H9 (cell line): Measurements from ENCODE around the gene PHOX2B. TPM values are rescaled to one million over a fixed set of nuclear protein-coding genes. Genes with fewer than 3 reads are reported as not detected.

Source experiments
- DNase-seq: peaks from one replicate; pipeline ENCODE4 v3.0.0-alpha.2; 2017
- H2AFZ ChIP-seq: one replicate; pipeline ENCODE4 v1.6.1; 2013; ENCODE audit warnings: mild to moderate bottlenecking, low read length, control low read depth, moderate library complexity
- H2AK5ac ChIP-seq: 2 replicates; pipeline ENCODE4 v1.6.1; 2013; ENCODE audit warnings: low read length, control low read depth, mixed read lengths; ENCODE audit not compliant: insufficient read length
- H2BK120ac ChIP-seq: one replicate; pipeline ENCODE4 v1.6.1; 2013; ENCODE audit warnings: low read depth, mild to moderate bottlenecking, low read length, control low read depth, inconsistent platforms; ENCODE audit not compliant: poor library complexity, severe bottlenecking
- H2BK12ac ChIP-seq: 2 replicates; pipeline ENCODE4 v1.6.1; 2013; ENCODE audit warnings: low read length, control low read depth, mixed read lengths, low read depth; ENCODE audit not compliant: insufficient read length
- H2BK15ac ChIP-seq: 2 replicates; pipeline ENCODE4 v1.6.1; 2013; ENCODE audit warnings: low read depth, low read length, control low read depth
- H2BK20ac ChIP-seq: one replicate; pipeline ENCODE4 v1.6.1; 2013; ENCODE audit warnings: low read depth, mild to moderate bottlenecking, low read length, control low read depth, inconsistent platforms; ENCODE audit not compliant: poor library complexity, severe bottlenecking
- H2BK5ac ChIP-seq: 2 replicates; pipeline ENCODE4 v1.6.1; 2013; ENCODE audit warnings: low read length, control low read depth, mixed read lengths; ENCODE audit not compliant: insufficient read length
- H3K14ac ChIP-seq: 2 replicates; pipeline ENCODE4 v1.6.1; 2013; ENCODE audit warnings: low read length, control low read depth; ENCODE audit not compliant: insufficient read depth
- H3K18ac ChIP-seq: 2 replicates; pipeline ENCODE4 v1.6.1; 2013; ENCODE audit warnings: low read depth, mild to moderate bottlenecking, mixed read lengths, low read length, control low read depth; ENCODE audit not compliant: insufficient read length
- H3K23ac ChIP-seq: 2 replicates; pipeline ENCODE4 v1.6.1; 2013; ENCODE audit warnings: low read length, control low read depth, mixed read lengths, low read depth; ENCODE audit not compliant: insufficient read length
- H3K23me2 ChIP-seq: 2 replicates; pipeline ENCODE4 v1.6.1; 2013; ENCODE audit warnings: low read depth, mild to moderate bottlenecking, mixed read lengths, low read length, control low read depth; ENCODE audit not compliant: insufficient read length, poor library complexity, severe bottlenecking
- H3K27ac ChIP-seq: 2 replicates; pipeline ENCODE4 v1.5.1; 2013; ENCODE audit warnings: low read length, control low read depth, mixed read lengths, low read depth; ENCODE audit not compliant: insufficient read length
- H3K27me3 ChIP-seq: 2 replicates; pipeline ENCODE4 v1.6.1; 2013; ENCODE audit warnings: low read length, control low read depth, inconsistent platforms; ENCODE audit not compliant: insufficient read depth
- H3K4ac ChIP-seq: 2 replicates; pipeline ENCODE4 v1.6.1; 2013; ENCODE audit warnings: low read depth, mild to moderate bottlenecking, control low read depth, inconsistent platforms, low read length, moderate library complexity
- H3K4me1 ChIP-seq: 2 replicates; pipeline ENCODE4 v1.6.1; 2013; ENCODE audit warnings: low read length, control low read depth, inconsistent platforms; ENCODE audit not compliant: insufficient read depth
- H3K4me2 ChIP-seq: 2 replicates; pipeline ENCODE4 v1.6.1; 2013; ENCODE audit warnings: low read length, control low read depth, mixed read lengths; ENCODE audit not compliant: insufficient read length, insufficient read depth
- H3K56ac ChIP-seq: 2 replicates; pipeline ENCODE4 v1.6.1; 2013; ENCODE audit warnings: low read depth, mild to moderate bottlenecking, mixed read lengths, low read length, control low read depth; ENCODE audit not compliant: insufficient read length
- H3K79me1 ChIP-seq: 2 replicates; pipeline ENCODE4 v1.6.1; 2013; ENCODE audit warnings: low read depth, mild to moderate bottlenecking, moderate library complexity, low read length, control low read depth, inconsistent platforms; ENCODE audit not compliant: insufficient read depth, poor library complexity, severe bottlenecking
- H3K79me2 ChIP-seq: 2 replicates; pipeline ENCODE4 v1.6.1; 2013; ENCODE audit warnings: low read length, control low read depth, inconsistent platforms; ENCODE audit not compliant: insufficient read depth
- H3K9ac ChIP-seq: 2 replicates; pipeline ENCODE4 v1.6.1; 2013; ENCODE audit warnings: low read length, control low read depth, mixed read lengths; ENCODE audit not compliant: insufficient read length; ENCODE audit errors: extremely low read depth
- H3K9me3 ChIP-seq: one replicate; pipeline ENCODE4 v1.6.1; 2013; ENCODE audit warnings: low read depth, low read length, inconsistent platforms; ENCODE audit not compliant: control insufficient read depth
- H3T11ph ChIP-seq: one replicate; pipeline ENCODE4 v1.6.1; 2013; ENCODE audit warnings: mild to moderate bottlenecking, low read length, control low read depth, inconsistent platforms
- H4K20me1 ChIP-seq: one replicate; pipeline ENCODE4 v1.6.1; 2013; ENCODE audit not compliant: control insufficient read depth, insufficient read length, insufficient read depth
- H4K5ac ChIP-seq: 2 replicates; pipeline ENCODE4 v1.6.1; 2013; ENCODE audit warnings: low read depth, mild to moderate bottlenecking, mixed read lengths, low read length, control low read depth; ENCODE audit not compliant: insufficient read length
- H4K8ac ChIP-seq: replicated peaks from 2 replicates; pipeline ENCODE4 v1.6.1; 2013; ENCODE audit warnings: low read length, control low read depth, mixed read lengths, low read depth; ENCODE audit not compliant: insufficient read length
- H4K91ac ChIP-seq: 2 replicates; pipeline ENCODE4 v1.6.1; 2013; ENCODE audit warnings: low read depth, mild to moderate bottlenecking, moderate library complexity, mixed read lengths, low read length, control low read depth; ENCODE audit not compliant: insufficient read length
- H3K27ac Mint-ChIP-seq, 3 experiments: 2 replicates in 2 of 3; 3 replicates in 1 of 3; pipeline ENCODE4 v1.8.0; 2020 to 2021; ENCODE audit warnings: mixed read lengths in 3 of 3, mild to moderate bottlenecking in 1 of 3, moderate library complexity in 1 of 3
- H3K27me3 Mint-ChIP-seq: 2 replicates; pipeline ENCODE4 v1.8.0; 2021; ENCODE audit warnings: low read depth, mild to moderate bottlenecking, moderate library complexity, mixed read lengths
- H3K36me3 Mint-ChIP-seq, 3 experiments: 2 replicates in 2 of 3; 3 replicates in 1 of 3; pipeline ENCODE4 v1.8.0; 2020 to 2021; ENCODE audit warnings: low read depth in 3 of 3, mixed read lengths in 3 of 3; ENCODE audit not compliant: insufficient read depth in 1 of 3
- H3K4me1 Mint-ChIP-seq, 2 experiments: 2 replicates each; pipeline ENCODE4 v1.8.0; 2020; ENCODE audit warnings: mixed read lengths in 2 of 2
- H3K4me3 Mint-ChIP-seq, 2 experiments: 2 replicates in 1 of 2; 3 replicates in 1 of 2; pipeline ENCODE4 v1.8.0; 2020 to 2021; ENCODE audit warnings: mild to moderate bottlenecking in 2 of 2, mixed read lengths in 2 of 2, moderate library complexity in 1 of 2
- H3K9me3 Mint-ChIP-seq, 2 experiments: 2 replicates in 1 of 2; 3 replicates in 1 of 2; pipeline ENCODE4 v1.8.0; 2020; ENCODE audit warnings: mild to moderate bottlenecking in 2 of 2, mixed read lengths in 2 of 2, moderate library complexity in 1 of 2
- WGBS: extraction: QIAGEN DNeasy Blood & Tissue Kit; methylation state at CpG from one replicate; pipeline ENCODE4 v1.1.7; 2013; ENCODE audit warnings: missing lambda C conversion rate, low lambda C conversion rate, mixed read lengths; ENCODE audit not compliant: insufficient read length; ENCODE audit errors: extremely low coverage; 5-methylcytosine and 5-hydroxymethylcytosine counted together
- total RNA-seq: library from RNA; stranded (reverse); gene quantifications from 2 replicates; pipeline ENCODE4 v1.2.1, GENCODE V29; 2021
- TF ChIP-seq, protein P1 (sequence below): fragments of 200-600 bp; sonication (generic); conservative IDR thresholded peaks from 3 replicates; pipeline ENCODE4 v1.8.0; 2021; ENCODE audit warnings: antibody characterized with exemption, mild to moderate bottlenecking

The PHOX2B gene
- total RNA-seq, 1 experiment from 2014 or later, result not detected

DNA sequence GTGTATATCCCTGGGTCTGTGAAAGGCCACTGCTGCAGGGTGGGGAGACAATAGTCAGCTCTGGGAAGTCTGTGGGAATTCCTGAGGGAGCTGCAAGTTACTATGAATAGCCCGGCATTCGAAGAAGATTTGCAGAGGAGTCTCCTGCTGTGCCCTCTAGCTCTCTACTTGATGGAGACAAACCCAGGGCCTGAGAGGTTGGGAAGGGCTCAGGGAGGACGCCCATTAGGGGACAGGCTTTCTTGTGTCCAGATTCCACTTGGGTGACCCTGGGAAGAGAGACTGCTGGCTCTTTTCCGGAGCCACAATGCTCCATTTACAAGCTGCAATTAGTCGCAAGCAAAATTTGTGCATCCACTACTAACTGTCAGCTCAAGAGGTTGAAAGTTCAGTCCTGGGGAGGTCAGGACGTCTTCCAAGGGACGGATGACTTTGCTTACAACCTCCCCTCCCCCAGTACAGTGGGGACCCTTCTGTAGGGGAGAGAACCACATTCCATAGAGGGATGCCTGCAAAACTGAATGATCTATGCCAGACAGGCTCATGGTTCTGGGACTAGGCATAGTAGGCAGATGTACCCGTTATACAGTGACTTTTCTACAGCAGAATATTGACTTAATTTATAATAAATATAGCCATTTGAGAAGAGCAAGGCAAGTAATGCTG lies 48.2 kb upstream of the PHOX2B start:
- H3K4me1 Mint-ChIP-seq, result peaks cover 22 to 38% of the 10 kb centered on the region in 2 experiments
- no peak overlapping the region for H3K27ac ChIP-seq
- peaks cover 9% of the 10 kb centered on the region; the same call in 1 of the 2 replicates for H3K4me1 ChIP-seq
- H3K79me2 ChIP-seq, result no peaks in the 10 kb centered on the region
- peak overlapping the region; percentile 27 for H3K4me2 ChIP-seq
- H3T11ph ChIP-seq, result no peak overlapping the region
- no peak overlapping the region for H2AFZ ChIP-seq
- H3K9me3 Mint-ChIP-seq, result peaks cover 0 to 3% of the 10 kb centered on the region in 2 experiments; a peak in 1 of 5 replicates
- H2AK5ac ChIP-seq, result no peak overlapping the region
- no peak overlapping the region for H2BK12ac ChIP-seq
- no peak overlapping the region for H3K9ac ChIP-seq
- H2BK5ac ChIP-seq, result no peak overlapping the region
- no peak overlapping the region for H3K56ac ChIP-seq
- peak overlapping the region in 1 of 2 experiments; percentile 52; a peak in 3 of 5 replicates for H3K4me3 Mint-ChIP-seq
- H3K18ac ChIP-seq, result no peak overlapping the region
- H2BK120ac ChIP-seq, result no peak overlapping the region
- no peaks in the 10 kb centered on the region for H3K9me3 ChIP-seq
- no peak overlapping the region for H3K14ac ChIP-seq
- no peaks in the 10 kb centered on the region for H4K20me1 ChIP-seq
- H3K23me2 ChIP-seq, result no peaks in the 10 kb centered on the region
- H4K5ac ChIP-seq, result no peak overlapping the region
- H4K91ac ChIP-seq, result no peak overlapping the region
- no peaks in the 10 kb centered on the region for H3K79me1 ChIP-seq
- H3K36me3 Mint-ChIP-seq, result no peaks in the 10 kb centered on the region
- no peak overlapping the region for H2BK20ac ChIP-seq
- H3K4ac ChIP-seq, result no peak overlapping the region
- H4K8ac ChIP-seq, result no peak overlapping the region
- peak; percentile 79 for DNase-seq
- H3K23ac ChIP-seq, result no peak overlapping the region
- H3K27me3 Mint-ChIP-seq, result peaks cover 25% of the 10 kb centered on the region
- no peak overlapping the region for H2BK15ac ChIP-seq
- WGBS, result no CpG with 5 or more reads among the region's 8 CpGs
- H3K27ac Mint-ChIP-seq, result peak overlapping the region; percentile 9 to 93 (median 66)
- no peaks in the 10 kb centered on the region for H3K27me3 ChIP-seq
- TF ChIP-seq, protein P1, sequence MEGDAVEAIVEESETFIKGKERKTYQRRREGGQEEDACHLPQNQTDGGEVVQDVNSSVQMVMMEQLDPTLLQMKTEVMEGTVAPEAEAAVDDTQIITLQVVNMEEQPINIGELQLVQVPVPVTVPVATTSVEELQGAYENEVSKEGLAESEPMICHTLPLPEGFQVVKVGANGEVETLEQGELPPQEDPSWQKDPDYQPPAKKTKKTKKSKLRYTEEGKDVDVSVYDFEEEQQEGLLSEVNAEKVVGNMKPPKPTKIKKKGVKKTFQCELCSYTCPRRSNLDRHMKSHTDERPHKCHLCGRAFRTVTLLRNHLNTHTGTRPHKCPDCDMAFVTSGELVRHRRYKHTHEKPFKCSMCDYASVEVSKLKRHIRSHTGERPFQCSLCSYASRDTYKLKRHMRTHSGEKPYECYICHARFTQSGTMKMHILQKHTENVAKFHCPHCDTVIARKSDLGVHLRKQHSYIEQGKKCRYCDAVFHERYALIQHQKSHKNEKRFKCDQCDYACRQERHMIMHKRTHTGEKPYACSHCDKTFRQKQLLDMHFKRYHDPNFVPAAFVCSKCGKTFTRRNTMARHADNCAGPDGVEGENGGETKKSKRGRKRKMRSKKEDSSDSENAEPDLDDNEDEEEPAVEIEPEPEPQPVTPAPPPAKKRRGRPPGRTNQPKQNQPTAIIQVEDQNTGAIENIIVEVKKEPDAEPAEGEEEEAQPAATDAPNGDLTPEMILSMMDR, result no peak
